HCT116 (cell line): ENCODE results near the gene SDF4.

Source experiments
- CEBPB ChIP-seq: IDR thresholded peaks from 2 replicates; pipeline ENCODE4 v1.6.1; 2012; ENCODE audit warnings: low read depth
- EGR1 ChIP-seq: IDR thresholded peaks from 2 replicates; pipeline ENCODE4 v1.6.1; 2012; ENCODE audit warnings: low read depth
- EZH2 ChIP-seq: fragments of 200-600 bp; sonication (generic); IDR thresholded peaks from 2 replicates; pipeline ENCODE4 v1.6.1; 2017; ENCODE audit warnings: antibody characterized with exemption, mixed run types
- POLR2A ChIP-seq: IDR thresholded peaks from 2 replicates; pipeline ENCODE4 v1.7.0; 2011; ENCODE audit warnings: borderline replicate concordance; ENCODE audit not compliant: insufficient read depth, insufficient read length; ENCODE audit errors: extremely low read depth
- SP1 ChIP-seq: IDR thresholded peaks from 2 replicates; pipeline ENCODE4 v1.6.1; 2012; ENCODE audit warnings: low read depth
- YY1 ChIP-seq: IDR thresholded peaks from 2 replicates; pipeline ENCODE4 v1.6.1; 2011; ENCODE audit warnings: low read length, low read depth, moderate library complexity, mild to moderate bottlenecking; ENCODE audit not compliant: insufficient replicate concordance; ENCODE audit errors: extremely low read depth
- ZFX ChIP-seq: fragments of 450-650 bp; IDR thresholded peaks from 2 replicates; pipeline ENCODE4 v1.6.1; 2017
- TF ChIP-seq, protein P1 (sequence below), 3 experiments: fragments of 200-600 bp in 1 of 3; sonication (generic) in 1 of 3; IDR thresholded peaks in 2 of 3; conservative IDR thresholded peaks in 1 of 3; 2 replicates each; pipeline ENCODE4 v1.5.1; 2012 to 2017; ENCODE audit warnings: low read depth in 2 of 3, low read length in 2 of 3, antibody characterized with exemption in 1 of 3, borderline replicate concordance in 1 of 3, control low read depth in 1 of 3, mild to moderate bottlenecking in 1 of 3, mixed read lengths in 1 of 3, mixed run types in 1 of 3, moderate library complexity in 1 of 3; ENCODE audit not compliant: insufficient read depth in 1 of 3
- TF ChIP-seq, protein P2 (sequence below): IDR thresholded peaks from 2 replicates; pipeline ENCODE4 v1.6.1; 2012; ENCODE audit warnings: low read depth
- TF ChIP-seq, protein P3 (sequence below): IDR thresholded peaks from 2 replicates; pipeline ENCODE4 v1.6.1; 2012

DNA sequence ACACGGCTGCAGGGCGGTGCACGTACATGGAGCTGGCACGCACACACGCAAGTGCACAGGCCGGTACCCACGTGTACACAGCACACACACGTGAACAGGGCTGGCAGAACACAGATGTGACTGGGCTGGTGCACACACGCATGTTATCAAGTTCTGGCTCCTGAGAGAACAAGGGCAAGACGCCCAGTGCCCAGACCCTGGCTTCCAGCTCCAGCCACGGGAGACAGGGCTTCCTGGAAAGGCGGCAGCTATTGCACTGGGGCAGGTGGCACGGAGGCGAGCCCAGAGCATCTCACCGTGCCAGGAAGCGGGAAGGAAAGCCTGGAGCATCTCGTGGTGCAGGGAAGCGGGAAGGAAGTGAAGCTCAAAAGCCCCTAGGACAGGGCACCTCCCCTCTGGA lies 5.9 kb downstream of the SDF4 start:
- TF ChIP-seq, protein P1, sequence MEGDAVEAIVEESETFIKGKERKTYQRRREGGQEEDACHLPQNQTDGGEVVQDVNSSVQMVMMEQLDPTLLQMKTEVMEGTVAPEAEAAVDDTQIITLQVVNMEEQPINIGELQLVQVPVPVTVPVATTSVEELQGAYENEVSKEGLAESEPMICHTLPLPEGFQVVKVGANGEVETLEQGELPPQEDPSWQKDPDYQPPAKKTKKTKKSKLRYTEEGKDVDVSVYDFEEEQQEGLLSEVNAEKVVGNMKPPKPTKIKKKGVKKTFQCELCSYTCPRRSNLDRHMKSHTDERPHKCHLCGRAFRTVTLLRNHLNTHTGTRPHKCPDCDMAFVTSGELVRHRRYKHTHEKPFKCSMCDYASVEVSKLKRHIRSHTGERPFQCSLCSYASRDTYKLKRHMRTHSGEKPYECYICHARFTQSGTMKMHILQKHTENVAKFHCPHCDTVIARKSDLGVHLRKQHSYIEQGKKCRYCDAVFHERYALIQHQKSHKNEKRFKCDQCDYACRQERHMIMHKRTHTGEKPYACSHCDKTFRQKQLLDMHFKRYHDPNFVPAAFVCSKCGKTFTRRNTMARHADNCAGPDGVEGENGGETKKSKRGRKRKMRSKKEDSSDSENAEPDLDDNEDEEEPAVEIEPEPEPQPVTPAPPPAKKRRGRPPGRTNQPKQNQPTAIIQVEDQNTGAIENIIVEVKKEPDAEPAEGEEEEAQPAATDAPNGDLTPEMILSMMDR (IDR thresholded peaks at IDR 0.05 in 2 of 3, conservative IDR thresholded peaks at IDR 0.05 in 1 of 3; ENCODE audit: borderline replicate concordance in 1 of 3, insufficient read depth in 1 of 3, low read depth in 2 of 3, low read length in 2 of 3), result no peak
- no peak for TF ChIP-seq SP1
- no peak for TF ChIP-seq YY1
- TF ChIP-seq, protein P2, sequence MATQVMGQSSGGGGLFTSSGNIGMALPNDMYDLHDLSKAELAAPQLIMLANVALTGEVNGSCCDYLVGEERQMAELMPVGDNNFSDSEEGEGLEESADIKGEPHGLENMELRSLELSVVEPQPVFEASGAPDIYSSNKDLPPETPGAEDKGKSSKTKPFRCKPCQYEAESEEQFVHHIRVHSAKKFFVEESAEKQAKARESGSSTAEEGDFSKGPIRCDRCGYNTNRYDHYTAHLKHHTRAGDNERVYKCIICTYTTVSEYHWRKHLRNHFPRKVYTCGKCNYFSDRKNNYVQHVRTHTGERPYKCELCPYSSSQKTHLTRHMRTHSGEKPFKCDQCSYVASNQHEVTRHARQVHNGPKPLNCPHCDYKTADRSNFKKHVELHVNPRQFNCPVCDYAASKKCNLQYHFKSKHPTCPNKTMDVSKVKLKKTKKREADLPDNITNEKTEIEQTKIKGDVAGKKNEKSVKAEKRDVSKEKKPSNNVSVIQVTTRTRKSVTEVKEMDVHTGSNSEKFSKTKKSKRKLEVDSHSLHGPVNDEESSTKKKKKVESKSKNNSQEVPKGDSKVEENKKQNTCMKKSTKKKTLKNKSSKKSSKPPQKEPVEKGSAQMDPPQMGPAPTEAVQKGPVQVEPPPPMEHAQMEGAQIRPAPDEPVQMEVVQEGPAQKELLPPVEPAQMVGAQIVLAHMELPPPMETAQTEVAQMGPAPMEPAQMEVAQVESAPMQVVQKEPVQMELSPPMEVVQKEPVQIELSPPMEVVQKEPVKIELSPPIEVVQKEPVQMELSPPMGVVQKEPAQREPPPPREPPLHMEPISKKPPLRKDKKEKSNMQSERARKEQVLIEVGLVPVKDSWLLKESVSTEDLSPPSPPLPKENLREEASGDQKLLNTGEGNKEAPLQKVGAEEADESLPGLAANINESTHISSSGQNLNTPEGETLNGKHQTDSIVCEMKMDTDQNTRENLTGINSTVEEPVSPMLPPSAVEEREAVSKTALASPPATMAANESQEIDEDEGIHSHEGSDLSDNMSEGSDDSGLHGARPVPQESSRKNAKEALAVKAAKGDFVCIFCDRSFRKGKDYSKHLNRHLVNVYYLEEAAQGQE, result no peak
- TF ChIP-seq EZH2, result no peak
- no peak for TF ChIP-seq POLR2A
- TF ChIP-seq, protein P3, sequence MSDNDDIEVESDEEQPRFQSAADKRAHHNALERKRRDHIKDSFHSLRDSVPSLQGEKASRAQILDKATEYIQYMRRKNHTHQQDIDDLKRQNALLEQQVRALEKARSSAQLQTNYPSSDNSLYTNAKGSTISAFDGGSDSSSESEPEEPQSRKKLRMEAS, result no peak
- TF ChIP-seq CEBPB, result no peak
- TF ChIP-seq ZFX, result no peak
- no peak for TF ChIP-seq EGR1
